GM23338 (cell line): ENCODE measurements around the gene C19orf18. TPM values are rescaled to one million over a fixed set of nuclear protein-coding genes. Genes with fewer than 3 reads are reported as not detected.

Experiments
- ATAC-seq: fragments of 200-7000 bp; cut with Tn5 transposase; 3 replicates; pipeline ENCODE4 v1.9.1; 2020
- DNase-seq: peaks from one replicate; pipeline ENCODE4 v3.0.0-alpha.2; 2015; ENCODE audit warnings: low spot score
- H2AFZ ChIP-seq: fragments of 200-600 bp; sonication (generic); 2 replicates; pipeline ENCODE4 v1.8.0; 2016; ENCODE audit warnings: antibody characterized with exemption, mild to moderate bottlenecking, moderate library complexity
- H3F3A ChIP-seq: fragments of 200-600 bp; sonication (generic); replicated peaks from 2 replicates; pipeline ENCODE4 v1.8.0; 2017; ENCODE audit warnings: antibody characterized with exemption, mixed run types, low read depth
- H3K27ac ChIP-seq: fragments of 200-600 bp; sonication (generic); 2 replicates; pipeline ENCODE4 v1.6.1; 2016; ENCODE audit warnings: low read depth
- H3K27me3 ChIP-seq: fragments of 200-600 bp; sonication (generic); 2 replicates; pipeline ENCODE4 v1.8.0; 2016; ENCODE audit warnings: mild to moderate bottlenecking, mixed run types, moderate library complexity; ENCODE audit not compliant: insufficient read depth
- H3K36me3 ChIP-seq: fragments of 200-600 bp; sonication (generic); 2 replicates; pipeline ENCODE4 v1.8.0; 2016; ENCODE audit warnings: mild to moderate bottlenecking; ENCODE audit not compliant: insufficient read depth
- H3K4me1 ChIP-seq: fragments of 200-600 bp; sonication (generic); 2 replicates; pipeline ENCODE4 v1.8.0; 2016; ENCODE audit warnings: mild to moderate bottlenecking, moderate library complexity; ENCODE audit not compliant: insufficient read depth
- H3K4me2 ChIP-seq: fragments of 200-600 bp; sonication (generic); 2 replicates; pipeline ENCODE4 v1.7.1; 2017; ENCODE audit warnings: mixed run types
- H3K4me3 ChIP-seq: fragments of 200-600 bp; sonication (generic); 2 replicates; pipeline ENCODE4 v1.6.1; 2016; ENCODE audit warnings: mixed run types
- H3K79me2 ChIP-seq: fragments of 200-600 bp; sonication (generic); replicated peaks from 2 replicates; pipeline ENCODE4 v1.8.0; 2017; ENCODE audit warnings: mild to moderate bottlenecking; ENCODE audit not compliant: insufficient read depth
- H3K9me2 ChIP-seq: fragments of 200-600 bp; sonication (generic); 2 replicates; pipeline ENCODE4 v1.8.0; 2017; ENCODE audit not compliant: insufficient read depth
- H4K20me1 ChIP-seq: fragments of 200-600 bp; sonication (generic); replicated peaks from 2 replicates; pipeline ENCODE4 v1.8.0; 2017; ENCODE audit warnings: mild to moderate bottlenecking; ENCODE audit not compliant: insufficient read depth
- H3K27ac Mint-ChIP-seq: 2 replicates; pipeline ENCODE4 v1.8.0; 2020; ENCODE audit warnings: inconsistent platforms, mild to moderate bottlenecking, moderate library complexity, mixed read lengths
- H3K27me3 Mint-ChIP-seq: 3 replicates; pipeline ENCODE4 v1.8.0; 2022; ENCODE audit warnings: low read depth, mild to moderate bottlenecking, moderate library complexity, mixed read lengths, inconsistent platforms; ENCODE audit not compliant: insufficient read depth, poor library complexity
- H3K36me3 Mint-ChIP-seq: 3 replicates; pipeline ENCODE4 v1.8.0; 2021; ENCODE audit warnings: low read depth, mild to moderate bottlenecking, inconsistent platforms, moderate library complexity, mixed read lengths
- H3K4me1 Mint-ChIP-seq: 3 replicates; pipeline ENCODE4 v1.8.0; 2020; ENCODE audit warnings: mild to moderate bottlenecking, inconsistent platforms, mixed read lengths
- H3K4me3 Mint-ChIP-seq: 3 replicates; pipeline ENCODE4 v1.8.0; 2021; ENCODE audit warnings: moderate library complexity, mild to moderate bottlenecking, inconsistent platforms, mixed read lengths
- H3K9me3 Mint-ChIP-seq: 3 replicates; pipeline ENCODE4 v1.8.0; 2020; ENCODE audit warnings: moderate library complexity, mild to moderate bottlenecking, inconsistent platforms, mixed read lengths
- CREB1 ChIP-seq: fragments of 250-450 bp; sonication (Bioruptor Pico); IDR thresholded peaks from 2 replicates; pipeline ENCODE4 v1.5.0; 2020; ENCODE audit warnings: low read depth, mild to moderate bottlenecking, moderate library complexity
- EZH2 ChIP-seq: fragments of 200-600 bp; sonication (generic); IDR thresholded peaks from one replicate; pipeline ENCODE4 v1.8.0; 2017; ENCODE audit warnings: antibody characterized with exemption, mild to moderate bottlenecking, low read depth; ENCODE audit not compliant: unreplicated experiment
- EZH2phosphoT487 ChIP-seq: fragments of 200-600 bp; sonication (generic); IDR thresholded peaks from one replicate; pipeline ENCODE4 v1.8.1; 2018; ENCODE audit warnings: antibody characterized with exemption; ENCODE audit not compliant: unreplicated experiment
- JUNB ChIP-seq: IDR thresholded peaks from one replicate; pipeline ENCODE4 v1.6.1; 2016; ENCODE audit warnings: antibody characterized with exemption; ENCODE audit not compliant: unreplicated experiment
- NANOG ChIP-seq: IDR thresholded peaks from 2 replicates; pipeline ENCODE4 v1.6.1; 2016; ENCODE audit warnings: antibody characterized with exemption, borderline replicate concordance
- POLR2AphosphoS5 ChIP-seq: IDR thresholded peaks from 2 replicates; pipeline ENCODE4 v1.6.1; 2016; ENCODE audit warnings: antibody characterized with exemption, low read depth
- STAT1 ChIP-seq: IDR thresholded peaks from one replicate; pipeline ENCODE4 v1.6.1; 2016; ENCODE audit warnings: antibody characterized with exemption; ENCODE audit not compliant: unreplicated experiment
- ZNF114 ChIP-seq: fragments of 250-450 bp; sonication (Bioruptor Pico); IDR thresholded peaks from 2 replicates; pipeline ENCODE4 v1.5.0; 2020; ENCODE audit warnings: mild to moderate bottlenecking, moderate library complexity
- ZNF331 ChIP-seq: fragments of 250-450 bp; sonication (Bioruptor Pico); IDR thresholded peaks from 2 replicates; pipeline ENCODE4 v1.5.0; 2020; ENCODE audit warnings: low read depth, mild to moderate bottlenecking, moderate library complexity
- polyA plus RNA-seq: library from polyadenylated mRNA; unstranded; fragments of >200 nt; fragmentation: Nextera tagmentation; extraction: Ambion mirVana; gene quantifications from 2 replicates; pipeline ENCODE4 v1.2.1, GENCODE V29; 2016
- total RNA-seq: library from RNA; depleted of rRNA; stranded (reverse); fragments of >200 nt; shearing (Covaris generic); gene quantifications from 2 replicates; pipeline ENCODE4 v1.2.3, GENCODE V29; 2014
- TF ChIP-seq, protein P1 (sequence below): fragments of 250-450 bp; sonication (Bioruptor Pico); IDR thresholded peaks from 2 replicates; pipeline ENCODE4 v1.5.0; 2020; ENCODE audit warnings: mild to moderate bottlenecking, moderate library complexity
- TF ChIP-seq, protein P2 (sequence below), 2 experiments: fragments of 200-600 bp in 1 of 2; sonication (generic) in 1 of 2; conservative IDR thresholded peaks; 2 replicates each; pipeline versions ENCODE4 v1.5.1 to v1.6.1; 2016 to 2017; ENCODE audit warnings: antibody characterized with exemption in 2 of 2, low read depth in 2 of 2, mild to moderate bottlenecking in 2 of 2, moderate library complexity in 1 of 2
- TF ChIP-seq, protein P3 (sequence below): IDR thresholded peaks from one replicate; pipeline ENCODE4 v1.6.1; 2018; ENCODE audit warnings: antibody characterized with exemption; ENCODE audit not compliant: unreplicated experiment
- TF ChIP-seq, protein P4 (sequence below): IDR thresholded peaks from 2 replicates; pipeline ENCODE4 v1.6.1; 2016; ENCODE audit warnings: antibody characterized with exemption

The C19orf18 gene
- total and polyA plus RNA-seq, 2 experiments from 2014 or later, result 1.0 TPM; not detected in 1

DNA sequence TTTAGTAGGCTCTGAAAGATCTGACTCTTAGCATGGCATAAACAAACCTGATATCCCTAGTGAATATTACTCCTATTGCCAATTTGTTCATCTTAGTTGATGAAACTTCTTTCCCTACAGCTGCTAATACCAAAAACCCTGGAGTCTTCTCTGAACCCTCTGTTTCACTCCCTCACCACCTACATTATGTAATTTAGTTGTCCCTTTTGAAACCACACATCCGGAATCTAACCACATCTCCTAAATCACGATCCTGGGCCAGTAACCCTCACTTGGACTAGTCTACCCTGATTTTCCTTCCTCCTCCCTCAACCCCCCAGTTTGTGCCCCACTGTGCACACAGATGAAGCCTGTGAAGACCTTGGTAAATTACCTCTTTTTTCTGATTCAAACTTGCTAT lies 28.0 kb downstream of the C19orf18 start (continued):
- TF ChIP-seq ZNF331 (CRISPR knock-in tag), result no peak

DNA sequence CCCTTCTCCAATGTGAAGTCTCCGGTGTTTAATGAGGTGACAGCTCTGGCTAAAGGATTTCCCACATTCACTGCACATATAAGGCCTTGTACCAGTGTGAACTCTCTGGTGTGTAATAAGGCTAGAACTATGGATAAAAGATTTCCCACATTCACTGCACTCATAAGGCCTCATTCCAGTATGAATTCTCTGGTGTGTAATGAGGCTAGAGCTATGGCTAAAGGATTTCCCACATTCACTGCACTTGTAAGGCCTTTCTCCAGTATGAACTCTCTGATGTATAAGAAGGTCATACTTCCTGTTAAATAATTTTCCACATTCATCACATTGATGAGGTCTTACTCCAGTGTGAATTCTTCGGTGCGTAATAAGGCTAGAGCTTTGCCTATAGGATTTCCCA lies 32.7 kb downstream of the C19orf18 start:
- no peaks in the 10 kb centered on the region; the same call in 2 of the 3 replicates for H3K9me3 Mint-ChIP-seq
- peaks cover 10% of the 10 kb centered on the region for H3K4me1 Mint-ChIP-seq
- ATAC-seq (no peak), DNase-seq (no peak)
- Histone ChIP-seq H3K9me2 (no peaks in the 10 kb centered on the region), H3K79me2 (peaks cover 56% of the 10 kb centered on the region), H3K4me1 (peaks cover 6% of the 10 kb centered on the region), H4K20me1 (peaks cover 21% of the 10 kb centered on the region), H2AFZ (no peak overlapping the region), H3K27ac (no peak overlapping the region), H3K4me3 (no peak overlapping the region), H3K4me2 (no peak overlapping the region), H3K27me3 (no peaks in the 10 kb centered on the region), H3K36me3 (peaks cover 15% of the 10 kb centered on the region; the same call in 1 of the 2 replicates), H3F3A (0 out of 2 replicates have a peak, but pooled peaks cover 1% of the 10 kb centered on the region)
- H3K4me3 Mint-ChIP-seq, result no peak overlapping the region
- H3K27me3 Mint-ChIP-seq, result peaks cover 6% of the 10 kb centered on the region
- no peak overlapping the region for H3K27ac Mint-ChIP-seq
- TF ChIP-seq JUNB (no peak), POLR2AphosphoS5 (no peak), ZNF331 (CRISPR knock-in tag) (no peak), ZNF114 (CRISPR knock-in tag) (no peak), NANOG (no peak), CREB1 (CRISPR knock-in tag) (no peak), EZH2phosphoT487 (no peak), EZH2 (no peak), STAT1 (no peak)
- TF ChIP-seq, protein P1, sequence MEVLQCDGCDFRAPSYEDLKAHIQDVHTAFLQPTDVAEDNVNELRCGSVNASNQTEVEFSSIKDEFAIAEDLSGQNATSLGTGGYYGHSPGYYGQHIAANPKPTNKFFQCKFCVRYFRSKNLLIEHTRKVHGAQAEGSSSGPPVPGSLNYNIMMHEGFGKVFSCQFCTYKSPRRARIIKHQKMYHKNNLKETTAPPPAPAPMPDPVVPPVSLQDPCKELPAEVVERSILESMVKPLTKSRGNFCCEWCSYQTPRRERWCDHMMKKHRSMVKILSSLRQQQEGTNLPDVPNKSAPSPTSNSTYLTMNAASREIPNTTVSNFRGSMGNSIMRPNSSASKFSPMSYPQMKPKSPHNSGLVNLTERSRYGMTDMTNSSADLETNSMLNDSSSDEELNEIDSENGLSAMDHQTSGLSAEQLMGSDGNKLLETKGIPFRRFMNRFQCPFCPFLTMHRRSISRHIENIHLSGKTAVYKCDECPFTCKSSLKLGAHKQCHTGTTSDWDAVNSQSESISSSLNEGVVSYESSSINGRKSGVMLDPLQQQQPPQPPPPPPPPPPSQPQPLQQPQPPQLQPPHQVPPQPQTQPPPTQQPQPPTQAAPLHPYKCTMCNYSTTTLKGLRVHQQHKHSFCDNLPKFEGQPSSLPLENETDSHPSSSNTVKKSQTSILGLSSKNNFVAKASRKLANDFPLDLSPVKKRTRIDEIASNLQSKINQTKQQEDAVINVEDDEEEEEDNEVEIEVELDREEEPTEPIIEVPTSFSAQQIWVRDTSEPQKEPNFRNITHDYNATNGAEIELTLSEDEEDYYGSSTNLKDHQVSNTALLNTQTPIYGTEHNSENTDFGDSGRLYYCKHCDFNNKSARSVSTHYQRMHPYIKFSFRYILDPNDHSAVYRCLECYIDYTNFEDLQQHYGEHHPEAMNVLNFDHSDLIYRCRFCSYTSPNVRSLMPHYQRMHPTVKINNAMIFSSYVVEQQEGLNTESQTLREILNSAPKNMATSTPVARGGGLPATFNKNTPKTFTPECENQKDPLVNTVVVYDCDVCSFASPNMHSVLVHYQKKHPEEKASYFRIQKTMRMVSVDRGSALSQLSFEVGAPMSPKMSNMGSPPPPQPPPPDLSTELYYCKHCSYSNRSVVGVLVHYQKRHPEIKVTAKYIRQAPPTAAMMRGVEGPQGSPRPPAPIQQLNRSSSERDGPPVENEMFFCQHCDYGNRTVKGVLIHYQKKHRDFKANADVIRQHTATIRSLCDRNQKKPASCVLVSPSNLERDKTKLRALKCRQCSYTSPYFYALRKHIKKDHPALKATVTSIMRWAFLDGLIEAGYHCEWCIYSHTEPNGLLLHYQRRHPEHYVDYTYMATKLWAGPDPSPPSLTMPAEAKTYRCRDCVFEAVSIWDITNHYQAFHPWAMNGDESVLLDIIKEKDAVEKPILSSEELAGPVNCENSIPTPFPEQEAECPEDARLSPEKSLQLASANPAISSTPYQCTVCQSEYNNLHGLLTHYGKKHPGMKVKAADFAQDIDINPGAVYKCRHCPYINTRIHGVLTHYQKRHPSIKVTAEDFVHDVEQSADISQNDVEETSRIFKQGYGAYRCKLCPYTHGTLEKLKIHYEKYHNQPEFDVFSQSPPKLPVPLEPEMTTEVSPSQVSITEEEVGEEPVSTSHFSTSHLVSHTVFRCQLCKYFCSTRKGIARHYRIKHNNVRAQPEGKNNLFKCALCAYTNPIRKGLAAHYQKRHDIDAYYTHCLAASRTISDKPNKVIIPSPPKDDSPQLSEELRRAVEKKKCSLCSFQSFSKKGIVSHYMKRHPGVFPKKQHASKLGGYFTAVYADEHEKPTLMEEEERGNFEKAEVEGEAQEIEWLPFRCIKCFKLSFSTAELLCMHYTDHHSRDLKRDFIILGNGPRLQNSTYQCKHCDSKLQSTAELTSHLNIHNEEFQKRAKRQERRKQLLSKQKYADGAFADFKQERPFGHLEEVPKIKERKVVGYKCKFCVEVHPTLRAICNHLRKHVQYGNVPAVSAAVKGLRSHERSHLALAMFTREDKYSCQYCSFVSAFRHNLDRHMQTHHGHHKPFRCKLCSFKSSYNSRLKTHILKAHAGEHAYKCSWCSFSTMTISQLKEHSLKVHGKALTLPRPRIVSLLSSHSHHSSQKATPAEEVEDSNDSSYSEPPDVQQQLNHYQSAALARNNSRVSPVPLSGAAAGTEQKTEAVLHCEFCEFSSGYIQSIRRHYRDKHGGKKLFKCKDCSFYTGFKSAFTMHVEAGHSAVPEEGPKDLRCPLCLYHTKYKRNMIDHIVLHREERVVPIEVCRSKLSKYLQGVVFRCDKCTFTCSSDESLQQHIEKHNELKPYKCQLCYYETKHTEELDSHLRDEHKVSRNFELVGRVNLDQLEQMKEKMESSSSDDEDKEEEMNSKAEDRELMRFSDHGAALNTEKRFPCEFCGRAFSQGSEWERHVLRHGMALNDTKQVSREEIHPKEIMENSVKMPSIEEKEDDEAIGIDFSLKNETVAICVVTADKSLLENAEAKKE (CRISPR knock-in tag), result no peak
- TF ChIP-seq, protein P2, sequence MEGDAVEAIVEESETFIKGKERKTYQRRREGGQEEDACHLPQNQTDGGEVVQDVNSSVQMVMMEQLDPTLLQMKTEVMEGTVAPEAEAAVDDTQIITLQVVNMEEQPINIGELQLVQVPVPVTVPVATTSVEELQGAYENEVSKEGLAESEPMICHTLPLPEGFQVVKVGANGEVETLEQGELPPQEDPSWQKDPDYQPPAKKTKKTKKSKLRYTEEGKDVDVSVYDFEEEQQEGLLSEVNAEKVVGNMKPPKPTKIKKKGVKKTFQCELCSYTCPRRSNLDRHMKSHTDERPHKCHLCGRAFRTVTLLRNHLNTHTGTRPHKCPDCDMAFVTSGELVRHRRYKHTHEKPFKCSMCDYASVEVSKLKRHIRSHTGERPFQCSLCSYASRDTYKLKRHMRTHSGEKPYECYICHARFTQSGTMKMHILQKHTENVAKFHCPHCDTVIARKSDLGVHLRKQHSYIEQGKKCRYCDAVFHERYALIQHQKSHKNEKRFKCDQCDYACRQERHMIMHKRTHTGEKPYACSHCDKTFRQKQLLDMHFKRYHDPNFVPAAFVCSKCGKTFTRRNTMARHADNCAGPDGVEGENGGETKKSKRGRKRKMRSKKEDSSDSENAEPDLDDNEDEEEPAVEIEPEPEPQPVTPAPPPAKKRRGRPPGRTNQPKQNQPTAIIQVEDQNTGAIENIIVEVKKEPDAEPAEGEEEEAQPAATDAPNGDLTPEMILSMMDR (conservative IDR thresholded peaks at IDR 0.05; ENCODE audit: low read depth in 2 of 2), result no peak
- TF ChIP-seq, protein P3, sequence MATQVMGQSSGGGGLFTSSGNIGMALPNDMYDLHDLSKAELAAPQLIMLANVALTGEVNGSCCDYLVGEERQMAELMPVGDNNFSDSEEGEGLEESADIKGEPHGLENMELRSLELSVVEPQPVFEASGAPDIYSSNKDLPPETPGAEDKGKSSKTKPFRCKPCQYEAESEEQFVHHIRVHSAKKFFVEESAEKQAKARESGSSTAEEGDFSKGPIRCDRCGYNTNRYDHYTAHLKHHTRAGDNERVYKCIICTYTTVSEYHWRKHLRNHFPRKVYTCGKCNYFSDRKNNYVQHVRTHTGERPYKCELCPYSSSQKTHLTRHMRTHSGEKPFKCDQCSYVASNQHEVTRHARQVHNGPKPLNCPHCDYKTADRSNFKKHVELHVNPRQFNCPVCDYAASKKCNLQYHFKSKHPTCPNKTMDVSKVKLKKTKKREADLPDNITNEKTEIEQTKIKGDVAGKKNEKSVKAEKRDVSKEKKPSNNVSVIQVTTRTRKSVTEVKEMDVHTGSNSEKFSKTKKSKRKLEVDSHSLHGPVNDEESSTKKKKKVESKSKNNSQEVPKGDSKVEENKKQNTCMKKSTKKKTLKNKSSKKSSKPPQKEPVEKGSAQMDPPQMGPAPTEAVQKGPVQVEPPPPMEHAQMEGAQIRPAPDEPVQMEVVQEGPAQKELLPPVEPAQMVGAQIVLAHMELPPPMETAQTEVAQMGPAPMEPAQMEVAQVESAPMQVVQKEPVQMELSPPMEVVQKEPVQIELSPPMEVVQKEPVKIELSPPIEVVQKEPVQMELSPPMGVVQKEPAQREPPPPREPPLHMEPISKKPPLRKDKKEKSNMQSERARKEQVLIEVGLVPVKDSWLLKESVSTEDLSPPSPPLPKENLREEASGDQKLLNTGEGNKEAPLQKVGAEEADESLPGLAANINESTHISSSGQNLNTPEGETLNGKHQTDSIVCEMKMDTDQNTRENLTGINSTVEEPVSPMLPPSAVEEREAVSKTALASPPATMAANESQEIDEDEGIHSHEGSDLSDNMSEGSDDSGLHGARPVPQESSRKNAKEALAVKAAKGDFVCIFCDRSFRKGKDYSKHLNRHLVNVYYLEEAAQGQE, result no peak
- TF ChIP-seq, protein P4, sequence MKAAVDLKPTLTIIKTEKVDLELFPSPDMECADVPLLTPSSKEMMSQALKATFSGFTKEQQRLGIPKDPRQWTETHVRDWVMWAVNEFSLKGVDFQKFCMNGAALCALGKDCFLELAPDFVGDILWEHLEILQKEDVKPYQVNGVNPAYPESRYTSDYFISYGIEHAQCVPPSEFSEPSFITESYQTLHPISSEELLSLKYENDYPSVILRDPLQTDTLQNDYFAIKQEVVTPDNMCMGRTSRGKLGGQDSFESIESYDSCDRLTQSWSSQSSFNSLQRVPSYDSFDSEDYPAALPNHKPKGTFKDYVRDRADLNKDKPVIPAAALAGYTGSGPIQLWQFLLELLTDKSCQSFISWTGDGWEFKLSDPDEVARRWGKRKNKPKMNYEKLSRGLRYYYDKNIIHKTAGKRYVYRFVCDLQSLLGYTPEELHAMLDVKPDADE, result no peak
- peaks cover 62% of the 10 kb centered on the region for H3K36me3 Mint-ChIP-seq
